HG03378 (cell line): Measurements from ENCODE around the gene TRMT61A.
A peak's percentile ranks its signal among the peaks of the same experiment; 100 is the strongest.

ENCODE experiments used
- ATAC-seq: cut with Tn5 transposase; IDR thresholded peaks from one replicate; pipeline ENCODE4 v1.9.1; 2021; ENCODE audit warnings: mild to moderate bottlenecking, moderate library complexity; ENCODE audit not compliant: unreplicated experiment

Gene TRMT61A

DNA sequence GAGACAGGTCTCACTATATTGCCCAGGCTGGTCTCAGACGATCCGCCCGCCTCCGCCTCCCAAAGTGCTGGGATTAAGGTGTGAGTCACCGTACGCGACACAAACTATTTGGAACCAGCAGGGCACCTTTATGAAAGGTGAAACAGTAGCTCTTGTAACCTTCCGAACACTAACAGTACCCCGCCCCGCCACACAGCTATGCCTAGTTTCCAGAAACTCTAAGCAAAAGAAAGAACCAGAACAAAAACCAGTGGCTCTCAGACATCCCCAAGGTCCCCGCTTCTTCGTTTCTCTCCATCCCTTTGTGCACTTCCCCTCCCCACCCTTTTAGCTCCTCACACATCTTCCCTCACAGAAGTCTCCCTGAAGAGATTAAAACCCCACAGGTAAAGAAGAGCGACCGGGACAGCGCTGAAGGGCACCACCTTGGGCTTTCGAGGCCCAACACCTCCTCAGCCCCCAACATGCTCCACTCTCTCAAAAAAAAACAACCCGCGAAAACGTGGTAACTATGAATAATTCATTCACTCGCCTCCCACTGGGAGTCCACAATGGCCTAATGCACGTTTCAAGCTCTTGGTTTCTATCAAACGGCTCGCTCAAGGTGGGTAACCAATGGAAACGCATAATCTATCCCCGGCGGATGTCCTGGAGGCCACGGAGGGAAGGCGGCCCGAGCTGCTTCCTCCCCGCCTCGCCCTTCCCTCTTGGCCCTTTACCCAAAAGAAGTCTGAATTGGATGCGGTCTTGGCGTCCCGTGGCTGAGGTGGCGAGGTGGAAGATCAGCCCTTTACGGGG is 32.6 kb downstream of the TRMT61A start:
- peak; percentile 15 for ATAC-seq

DNA sequence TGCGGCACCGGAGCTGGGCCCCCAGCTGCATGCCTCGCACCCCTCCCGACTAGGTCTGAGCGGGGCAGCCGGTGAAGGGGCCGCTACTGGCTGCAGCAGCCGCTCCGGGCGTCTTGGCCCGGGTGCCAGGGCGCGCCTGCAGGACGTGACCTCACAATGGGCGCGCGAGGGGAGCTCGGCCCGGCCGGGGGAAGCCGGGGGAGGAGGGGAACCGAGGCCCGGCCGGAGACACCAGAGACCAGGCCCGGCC is 33.1 kb downstream of the TRMT61A start:
- ATAC-seq, result peak; percentile 21

DNA sequence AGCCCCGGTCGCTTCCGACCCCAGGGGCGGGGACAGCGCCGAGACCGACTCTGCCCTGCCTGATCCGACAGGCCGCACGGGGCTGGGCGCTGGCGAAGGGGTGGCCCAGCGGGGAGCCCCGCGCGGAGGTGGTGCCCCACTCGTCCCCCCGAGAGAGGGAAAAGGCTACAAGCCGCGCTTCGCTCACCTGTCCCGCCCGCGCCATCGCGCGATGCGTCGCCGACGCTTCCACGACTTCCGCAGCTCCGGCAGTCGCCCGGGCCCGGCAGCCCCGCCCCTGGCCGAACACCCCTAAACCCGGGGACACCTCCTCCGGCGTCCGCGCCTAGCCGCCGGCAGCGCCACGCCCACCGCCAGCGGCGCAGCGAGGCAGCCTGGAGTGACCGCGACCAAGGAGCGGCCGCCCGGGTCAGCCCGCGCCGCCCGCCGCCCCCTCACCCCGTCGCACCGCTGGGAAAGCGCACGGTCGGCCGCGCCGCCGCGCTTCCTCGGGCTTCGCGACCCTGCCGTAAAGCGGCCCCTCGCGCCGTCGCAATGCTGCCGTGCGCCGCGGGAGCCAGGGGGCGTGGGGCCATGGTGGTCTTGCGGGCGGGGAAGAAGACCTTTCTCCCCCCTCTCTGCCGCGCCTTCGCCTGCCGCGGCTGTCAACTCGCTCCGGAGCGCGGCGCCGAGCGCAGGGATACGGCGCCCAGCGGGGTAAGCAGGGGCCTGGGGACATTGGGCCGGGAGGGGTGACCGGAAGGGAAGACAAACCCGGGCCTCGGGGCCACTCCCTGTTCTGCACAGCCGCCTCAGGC is 33.6 kb downstream of the TRMT61A start, which contains the start of the genes BAG5 and COA8:
TSS of gene BAG5 (minus strand) at position 229 of the 797 bp plus-strand sequence. CDS start 1,493 bp downstream, outside the sequence.
TSS of gene COA8 (plus strand) at position 532 of the 797 bp plus-strand sequence. CDS start at position 574, 42 bp downstream.
- peak; percentile 61 for ATAC-seq

DNA sequence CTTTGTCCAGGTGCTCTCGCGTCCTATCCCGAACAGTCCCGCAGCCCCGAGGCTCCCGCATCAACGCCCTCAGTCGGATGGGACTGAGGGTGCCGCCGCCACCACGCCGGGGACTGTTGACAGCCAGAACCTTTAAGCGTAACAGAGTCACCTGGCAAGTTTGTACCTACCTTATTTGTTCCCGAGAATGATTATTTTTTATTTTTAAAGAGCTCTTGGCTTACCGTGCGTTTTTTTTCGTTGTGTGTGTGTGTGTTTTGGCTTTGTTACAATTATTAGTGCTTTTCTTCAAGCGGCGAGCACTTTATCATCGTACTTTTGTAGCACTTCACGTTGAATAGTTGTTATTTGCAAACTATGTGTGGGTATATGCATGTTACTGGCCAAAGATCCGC is 34.2 kb downstream of the TRMT61A start:
- ATAC-seq, result no peak

DNA sequence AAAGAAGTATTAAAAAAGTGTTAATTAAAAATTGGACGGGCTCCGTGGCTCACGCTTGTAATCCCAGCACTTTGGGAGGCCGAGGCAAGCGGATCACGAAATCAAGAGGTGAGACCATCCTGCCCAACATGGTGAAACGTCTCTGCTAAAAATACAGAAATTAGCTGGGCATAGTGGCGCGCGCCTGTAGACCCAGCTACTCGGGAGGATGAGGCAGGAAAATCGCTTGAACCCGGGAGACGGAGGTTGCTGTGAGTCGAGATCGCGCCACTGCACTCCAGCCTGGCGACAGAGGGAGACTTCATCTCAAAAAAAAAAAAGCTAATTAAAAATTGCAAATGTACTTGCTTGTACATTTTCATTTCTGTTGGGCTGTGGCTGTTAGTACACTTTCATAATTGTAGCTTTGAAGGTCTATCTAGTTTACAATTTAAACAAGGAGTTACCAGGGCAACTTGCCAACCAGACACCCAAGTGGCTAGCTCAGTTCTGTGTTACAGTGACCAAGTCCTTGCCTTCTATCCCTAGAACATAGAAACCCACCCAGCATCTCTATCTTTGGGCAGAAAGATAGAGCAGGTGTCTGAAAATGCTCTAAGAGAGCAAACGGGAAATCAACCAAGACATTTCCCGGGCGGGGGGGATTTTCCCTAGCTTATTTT is 35.0 kb downstream of the TRMT61A start:
- ATAC-seq, result no peak

DNA sequence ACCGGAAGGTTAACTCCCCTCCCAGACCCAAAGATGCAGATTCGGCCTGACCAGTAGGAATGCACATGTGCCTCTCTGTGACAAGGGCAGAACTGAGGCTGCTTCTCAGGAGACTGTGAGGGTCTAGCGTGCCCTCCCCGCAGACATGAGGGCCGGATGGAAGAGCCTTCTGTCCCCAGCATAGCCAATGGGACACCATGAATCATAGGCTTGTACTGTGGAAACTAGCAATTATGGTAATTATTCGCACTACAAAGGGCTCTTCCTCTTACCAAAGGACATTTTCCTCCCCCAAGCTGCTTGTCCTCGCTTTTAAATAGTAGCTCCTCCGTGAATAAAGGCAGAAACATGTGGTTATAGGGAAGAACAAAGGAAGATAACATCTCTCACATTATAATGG is 40.0 kb downstream of the TRMT61A start:
- ATAC-seq, result no peak

DNA sequence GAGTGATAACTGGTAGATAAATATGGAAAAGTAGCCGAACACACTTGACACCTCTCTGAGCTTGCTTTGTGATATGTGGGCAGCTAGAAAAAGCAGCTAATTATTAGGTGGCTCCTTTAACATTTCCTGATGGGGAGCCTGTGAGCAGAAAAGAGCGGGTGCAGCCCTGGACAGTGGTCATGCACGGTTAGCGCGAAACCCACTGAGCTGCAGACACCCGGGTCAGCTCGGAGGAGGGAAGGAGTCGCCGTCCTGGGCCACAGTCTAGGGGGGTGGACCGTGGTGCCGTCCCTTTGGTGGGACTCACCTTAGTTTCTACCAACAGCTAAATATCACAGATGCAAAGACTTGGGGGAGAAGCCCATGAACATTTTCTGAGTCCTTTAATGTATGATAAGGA is 40.4 kb downstream of the TRMT61A start:
- no peak for ATAC-seq

DNA sequence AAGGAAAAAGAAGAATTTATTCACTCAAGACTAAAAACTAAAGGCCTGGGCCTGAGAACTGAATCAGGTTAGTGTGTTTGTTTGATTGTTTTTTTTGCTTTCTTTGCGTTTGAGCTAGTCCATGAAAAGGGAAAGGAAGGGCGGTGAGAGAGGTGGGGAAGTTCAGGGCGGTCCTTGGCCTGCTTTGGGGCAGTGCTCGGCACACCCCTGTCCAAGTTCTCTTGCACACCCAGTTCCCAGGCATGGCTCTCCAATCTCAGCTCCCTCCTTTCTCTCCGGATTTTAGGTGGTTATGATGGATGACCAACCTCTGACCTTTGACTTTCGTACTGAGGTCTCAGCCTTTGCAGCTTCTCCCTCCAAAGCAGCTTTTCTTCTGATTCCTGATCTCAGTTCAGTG is 45.1 kb downstream of the TRMT61A start:
- ATAC-seq, result no peak

DNA sequence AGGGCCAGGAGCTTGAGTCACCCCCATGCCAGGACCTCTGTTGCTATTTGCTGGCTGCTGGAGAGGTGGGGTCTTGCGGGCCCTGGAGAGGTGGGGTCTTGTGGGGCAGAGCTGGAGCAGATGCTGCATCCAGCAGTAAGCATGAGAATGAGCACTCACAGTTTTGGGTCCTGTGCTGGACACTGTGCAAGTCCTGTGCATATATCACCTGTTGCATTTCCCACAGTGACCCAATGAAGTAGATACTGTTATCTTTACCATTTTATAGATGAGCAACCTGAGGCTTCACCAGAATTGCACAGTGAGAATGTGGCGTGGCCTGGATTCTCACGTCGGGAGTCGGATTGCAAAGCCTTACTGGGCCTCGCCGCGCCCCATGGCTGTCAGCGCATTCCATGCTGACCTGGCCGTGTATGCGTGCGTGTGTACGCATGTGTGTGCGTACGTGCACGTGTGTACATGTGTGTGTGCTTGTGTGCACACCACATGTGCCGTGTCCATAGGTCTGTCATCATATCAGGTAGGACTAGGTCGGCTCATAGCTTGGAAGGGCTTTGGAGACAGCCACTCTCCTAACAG is 45.8 kb downstream of the TRMT61A start:
- ATAC-seq, result no peak

DNA sequence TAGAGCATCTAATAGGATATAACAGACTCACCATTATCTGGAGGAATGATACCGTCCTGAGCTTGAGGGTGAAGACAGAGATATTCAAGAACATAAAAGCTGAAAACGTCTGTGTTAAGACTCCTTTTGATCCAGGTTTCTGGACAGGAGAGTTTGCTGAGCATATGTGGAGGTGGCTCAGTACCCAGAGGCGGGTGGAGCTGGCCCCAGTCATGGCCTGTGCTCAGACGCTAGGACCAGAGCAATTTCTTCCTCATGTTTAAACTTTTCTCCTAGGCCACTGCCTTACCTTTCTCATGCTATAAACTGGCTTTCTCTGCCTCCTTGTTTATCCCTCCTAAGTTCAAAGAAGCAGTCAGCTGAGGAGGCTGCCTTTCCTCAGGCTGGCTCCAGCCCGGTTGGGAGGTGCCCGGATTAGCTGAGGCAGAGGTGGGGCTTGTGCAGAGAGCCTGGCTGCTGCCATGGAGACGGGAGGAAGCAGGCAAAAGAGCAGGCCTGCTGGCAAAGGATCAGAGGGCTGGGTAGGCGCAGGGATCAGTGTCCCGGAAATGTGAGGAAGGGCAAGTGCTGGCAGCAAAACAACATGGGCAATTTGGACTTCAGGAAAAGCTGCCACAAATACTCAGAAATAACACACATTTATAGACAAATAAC is 47.5 kb downstream of the TRMT61A start:
- no peak for ATAC-seq

DNA sequence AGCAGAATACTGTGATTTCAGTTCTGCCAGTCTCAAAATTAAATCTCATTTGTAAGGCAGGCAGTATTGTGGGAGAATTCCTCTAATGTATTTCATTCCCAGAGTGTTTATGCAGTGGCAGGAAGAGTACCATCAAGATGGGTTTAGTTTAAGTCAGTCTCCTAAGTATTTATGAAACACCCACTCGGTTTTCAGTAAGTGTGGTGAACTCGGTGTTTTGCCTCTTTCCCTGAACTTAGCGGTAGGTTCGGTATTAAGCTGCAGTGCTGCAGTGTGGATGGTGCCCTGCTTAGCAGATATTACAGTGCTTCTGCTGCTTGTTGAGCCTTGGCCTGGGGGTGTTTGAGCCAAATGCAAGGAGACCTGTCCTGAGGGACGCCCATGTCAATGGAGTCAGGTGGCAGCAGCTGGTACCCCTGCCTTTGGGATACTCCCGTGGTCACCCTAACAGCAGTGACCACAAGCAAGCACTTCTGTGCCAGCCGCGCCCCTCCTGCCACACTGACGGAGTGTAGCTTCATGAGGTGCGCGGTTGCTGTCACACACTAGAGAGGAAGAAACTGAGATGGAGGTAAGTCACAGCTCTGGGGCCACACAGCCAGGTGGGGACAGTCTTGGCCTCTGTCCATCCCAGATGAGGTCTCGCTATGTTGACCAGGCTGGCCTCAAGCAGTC is 49.5 kb downstream of the TRMT61A start:
- no peak for ATAC-seq

DNA sequence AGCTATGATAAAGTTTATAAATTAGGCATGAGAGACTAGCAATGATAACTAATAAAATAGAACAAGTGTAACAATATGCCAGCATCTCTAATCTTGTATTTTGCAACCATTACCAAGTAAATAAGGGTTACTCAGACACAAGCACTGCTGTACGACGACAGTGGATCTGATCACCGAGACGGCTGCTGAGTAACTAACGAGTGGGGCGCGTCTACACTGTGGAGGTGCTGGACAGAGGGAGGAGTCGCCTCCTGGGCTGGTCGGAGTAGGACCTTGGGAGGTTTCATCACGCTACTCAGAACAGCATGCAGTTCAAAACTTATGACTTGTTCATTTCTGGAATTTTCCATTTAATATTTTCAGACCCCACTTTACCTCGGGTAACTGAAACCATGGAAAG is 52.2 kb downstream of the TRMT61A start:
- no peak for ATAC-seq

DNA sequence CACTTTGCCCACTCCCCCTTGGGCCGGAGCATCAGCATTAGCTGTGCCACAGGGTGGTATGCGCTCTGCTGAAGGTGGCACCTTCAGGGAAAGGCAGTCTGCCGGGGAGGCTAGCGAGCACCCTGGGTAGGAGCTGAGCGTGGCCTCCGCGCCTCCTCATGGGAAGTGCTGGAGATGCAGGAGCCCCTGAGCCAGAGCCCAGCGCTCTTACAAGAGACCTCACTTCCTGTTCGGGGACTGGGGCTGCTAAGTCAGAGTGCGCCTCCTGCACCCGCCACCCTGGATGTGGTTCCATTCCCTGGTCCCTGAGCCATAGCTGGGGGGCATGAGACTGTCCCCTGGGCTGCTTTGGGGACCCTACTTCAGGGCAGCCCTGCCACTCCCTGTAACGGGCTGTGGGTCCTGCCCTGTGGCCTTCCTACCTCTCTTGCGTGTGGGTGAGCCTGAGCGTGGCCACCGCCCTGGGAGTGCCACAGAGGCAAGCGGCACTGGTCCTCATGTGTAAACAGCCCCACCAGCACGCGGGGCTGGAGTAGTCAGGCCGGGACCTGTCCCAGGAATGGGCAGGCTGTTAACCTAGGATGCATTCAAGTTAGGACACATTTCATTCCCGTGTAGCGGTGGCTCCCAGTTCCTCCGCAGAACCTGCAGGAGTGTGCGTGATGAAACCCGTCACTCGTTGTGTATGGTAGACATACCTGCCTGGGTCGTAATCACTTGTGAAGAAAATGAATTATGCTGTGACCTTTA is 53.1 kb downstream of the TRMT61A start:
- ATAC-seq, result no peak

DNA sequence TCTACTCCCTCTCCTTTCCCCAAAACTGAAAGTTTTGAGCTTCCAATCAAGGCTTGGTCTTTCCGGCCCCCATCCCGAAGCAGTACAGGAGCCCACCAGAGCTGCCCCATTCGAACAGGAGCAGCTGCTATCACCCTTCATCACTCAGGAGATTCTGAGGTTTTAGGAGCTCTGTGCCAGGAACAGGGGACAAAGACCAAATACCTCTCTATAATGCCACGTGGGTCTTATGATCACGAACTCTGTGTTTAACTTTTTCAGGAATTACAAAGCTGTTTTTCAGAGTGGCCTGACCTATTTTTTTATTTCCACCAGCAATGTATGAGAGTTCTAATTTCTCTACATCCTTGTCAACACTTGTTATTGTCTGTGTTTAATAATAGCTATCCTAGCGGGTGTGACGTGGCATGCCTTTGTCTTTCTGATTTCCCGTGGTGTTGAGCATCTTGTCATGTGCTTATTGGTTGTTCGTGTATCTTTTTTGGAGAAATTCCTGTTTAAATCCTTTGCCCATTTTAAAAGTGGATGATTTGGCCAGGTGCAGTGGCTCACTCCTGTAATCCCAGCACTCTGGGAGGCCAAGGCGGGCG is 55.4 kb downstream of the TRMT61A start:
- ATAC-seq, result no peak
